ENCODE measurements around the gene LYRM2.

DNA sequence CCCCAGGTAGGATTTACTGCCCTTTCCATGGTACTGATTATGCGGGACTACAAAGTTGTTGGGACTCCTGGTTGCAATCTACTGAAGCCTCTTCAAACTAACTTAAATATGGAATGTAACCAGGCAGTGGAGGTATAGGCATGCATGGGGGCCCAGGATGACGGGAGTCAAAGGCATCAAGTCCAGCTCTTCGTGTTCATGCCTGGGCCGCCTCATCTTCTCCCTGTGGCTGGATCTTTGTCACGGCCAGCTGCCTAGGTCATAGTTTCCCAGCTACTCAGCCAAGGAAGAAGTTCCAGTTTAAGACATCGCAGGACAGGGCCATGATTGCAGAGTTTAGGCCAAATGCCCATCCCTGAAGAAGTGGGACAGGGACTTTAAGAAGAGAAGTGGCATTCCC lies 20.5 kb downstream of the LYRM2 start:
- TF ChIP-seq, protein P1, sequence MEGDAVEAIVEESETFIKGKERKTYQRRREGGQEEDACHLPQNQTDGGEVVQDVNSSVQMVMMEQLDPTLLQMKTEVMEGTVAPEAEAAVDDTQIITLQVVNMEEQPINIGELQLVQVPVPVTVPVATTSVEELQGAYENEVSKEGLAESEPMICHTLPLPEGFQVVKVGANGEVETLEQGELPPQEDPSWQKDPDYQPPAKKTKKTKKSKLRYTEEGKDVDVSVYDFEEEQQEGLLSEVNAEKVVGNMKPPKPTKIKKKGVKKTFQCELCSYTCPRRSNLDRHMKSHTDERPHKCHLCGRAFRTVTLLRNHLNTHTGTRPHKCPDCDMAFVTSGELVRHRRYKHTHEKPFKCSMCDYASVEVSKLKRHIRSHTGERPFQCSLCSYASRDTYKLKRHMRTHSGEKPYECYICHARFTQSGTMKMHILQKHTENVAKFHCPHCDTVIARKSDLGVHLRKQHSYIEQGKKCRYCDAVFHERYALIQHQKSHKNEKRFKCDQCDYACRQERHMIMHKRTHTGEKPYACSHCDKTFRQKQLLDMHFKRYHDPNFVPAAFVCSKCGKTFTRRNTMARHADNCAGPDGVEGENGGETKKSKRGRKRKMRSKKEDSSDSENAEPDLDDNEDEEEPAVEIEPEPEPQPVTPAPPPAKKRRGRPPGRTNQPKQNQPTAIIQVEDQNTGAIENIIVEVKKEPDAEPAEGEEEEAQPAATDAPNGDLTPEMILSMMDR (IDR thresholded peaks at IDR 0.05) = no peak
- TF ChIP-seq SIN3A (IDR thresholded peaks at IDR 0.05; ENCODE audit: borderline replicate concordance, insufficient read depth, low read depth, low read length) = no peak

Measured in Panc1 (cell line).